ENCODE measurements around the gene MAPK7. TPM values are rescaled to one million over a fixed set of nuclear protein-coding genes. Genes with fewer than 3 reads are reported as not detected.

Gene MAPK7
- polyA plus RNA-seq, 1 of the 3 experiments (the other 2 are of a cell fraction) = 19.1 TPM

- TF ChIP-seq YY1 (IDR thresholded peaks at IDR 0.05; ENCODE audit: low read depth) = no peak
- no peak for TF ChIP-seq SMC3 (IDR thresholded peaks at IDR 0.05; ENCODE audit: low read depth, low read length)
- no peak for TF ChIP-seq RAD21 (IDR thresholded peaks at IDR 0.05; ENCODE audit: low read length)
- TF ChIP-seq POLR2AphosphoS5 (IDR thresholded peaks at IDR 0.05; ENCODE audit: low read depth, low read length) = no peak
- TF ChIP-seq USF2 (IDR thresholded peaks at IDR 0.05; ENCODE audit: borderline replicate concordance, low read depth, low read length) = no peak
Measured at GRCh38 chr17:19331134-19331533, 47.2 kb upstream of the MAPK7 start (continued).

GRCh38 chr17:19331543-19332245 lies 46.6 kb upstream of the MAPK7 start:
- Histone ChIP-seq H3K4me1 (ENCODE audit: control insufficient read depth in 1 of 2, insufficient read depth in 2 of 2, low read depth in 1 of 2, low read length in 1 of 2) (peaks cover 5 to 14% of the 10 kb centered on the region in 2 experiments; a peak in 2 of 4 replicates), H3K4me2 (peak overlapping the region; percentile 39; the same call in 1 of the 2 replicates), H3K9me3 (no peaks in the 10 kb centered on the region), H3K4me3 (ENCODE audit: low read depth in 2 of 2, low read length in 1 of 2) (no peak overlapping the region), H2AFZ (ENCODE audit: low read depth) (no peak overlapping the region), H3K27ac (ENCODE audit: low read depth in 2 of 2, low read length in 1 of 2) (peak overlapping the region; percentile 22 to 71; a peak in 3 of 4 replicates), H3K79me2 (ENCODE audit: insufficient read depth) (no peaks in the 10 kb centered on the region), H3K36me3 (replicated peaks in 1 of 2; ENCODE audit: control insufficient read depth in 1 of 2, insufficient read depth in 2 of 2, low read length in 1 of 2) (peaks cover 4 to 10% of the 10 kb centered on the region in 2 experiments), H4K20me1 (ENCODE audit: insufficient read depth) (no peaks in the 10 kb centered on the region), H3K9ac (no peak overlapping the region; the same call in 1 of the 2 replicates), H3K27me3 (ENCODE audit: insufficient read depth) (no peaks in the 10 kb centered on the region), H3F3A (replicated peaks; ENCODE audit: insufficient read depth) (peaks cover 8% of the 10 kb centered on the region), H3K9me2 (no peaks in the 10 kb centered on the region)
- ChIA-PET POLR2A (no interaction called here), CTCF (interaction anchor here (1.5 kb wide), 1 partner anchor 13 kb away, joined by 3 read pairs; no protein-coding TSS in a partner anchor)
- DNase-seq = no peak
- 99% methylated on average over 13 of the region's 13 CpGs for whole genome bisulfite sequencing (ENCODE audit: low lambda C conversion rate)
- TF ChIP-seq POLR2AphosphoS5 (IDR thresholded peaks at IDR 0.05; ENCODE audit: low read depth, low read length) (no peak), GATA2 (CRISPR knock-in tag; IDR thresholded peaks at IDR 0.05) (no peak), TAF1 (IDR thresholded peaks at IDR 0.05; ENCODE audit: borderline replicate concordance, low read depth, low read length) (no peak), TEAD4 (IDR thresholded peaks at IDR 0.05; ENCODE audit: borderline replicate concordance, insufficient read depth) (no peak), MXI1 (IDR thresholded peaks at IDR 0.05; ENCODE audit: low read depth, low read length) (no peak), GABPA (IDR thresholded peaks at IDR 0.05; ENCODE audit: low read depth) (no peak), NRF1 (IDR thresholded peaks at IDR 0.05; ENCODE audit: low read depth, low read length) (no peak), EZH2phosphoT487 (IDR thresholded peaks at IDR 0.05; ENCODE audit: borderline replicate concordance, low read depth) (no peak), JUND (IDR thresholded peaks at IDR 0.05) (no peak), NFIC (IDR thresholded peaks at IDR 0.05; ENCODE audit: borderline replicate concordance) (no peak), PBX3 (IDR thresholded peaks at IDR 0.05) (no peak), FOSL2 (IDR thresholded peaks at IDR 0.05; ENCODE audit: borderline replicate concordance, low read depth) (no peak), MAX (IDR thresholded peaks at IDR 0.05; ENCODE audit: low read depth) (no peak), RFX5 (IDR thresholded peaks at IDR 0.05; ENCODE audit: low read length) (no peak), TCF12 (IDR thresholded peaks at IDR 0.05) (no peak)

Measured in SK-N-SH (cell line).